Keratinocyte (primary cell): Measurements from ENCODE around the gene CREBL2. TPM values are rescaled to one million over a fixed set of nuclear protein-coding genes. Genes with fewer than 3 reads are reported as not detected.

Experiments used
- DNase-seq: peaks from one replicate; pipeline ENCODE4 v3.0.0-alpha.2; 2011; ENCODE audit warnings: low read depth, missing footprints, low spot score
- FAIRE-seq: peaks from 2 replicates; lab custom pipeline; 2011; peaks lifted over from hg19 to GRCh38; lab: Jason Lieb, UNC
- H2AFZ ChIP-seq: 2 replicates; pipeline ENCODE4 v1.6.0; 2012; ENCODE audit warnings: low read length, control low read depth, inconsistent platforms; ENCODE audit not compliant: control insufficient read depth
- H3K27ac ChIP-seq: 2 replicates; pipeline ENCODE4 v1.5.1; 2011; ENCODE audit warnings: low read length; ENCODE audit not compliant: control insufficient read depth, insufficient read depth
- H3K27me3 ChIP-seq: 3 replicates; pipeline ENCODE4 v1.6.0; 2011; ENCODE audit warnings: low read length; ENCODE audit not compliant: control insufficient read depth, insufficient read depth; ENCODE audit errors: extremely low read depth
- H3K36me3 ChIP-seq, 2 experiments: 2 replicates in 1 of 2; 3 replicates in 1 of 2; pipeline ENCODE4 v1.5.1; 2011; ENCODE audit warnings: low read length in 2 of 2, mild to moderate bottlenecking in 1 of 2; ENCODE audit not compliant: control insufficient read depth in 2 of 2, insufficient read depth in 2 of 2; ENCODE audit errors: extremely low read depth in 1 of 2
- H3K4me1 ChIP-seq: 3 replicates; pipeline ENCODE4 v1.5.1; 2011; ENCODE audit warnings: low read length; ENCODE audit not compliant: control insufficient read depth, insufficient read depth; ENCODE audit errors: extremely low read depth
- H3K4me2 ChIP-seq: 3 replicates; pipeline ENCODE4 v1.6.0; 2011; ENCODE audit warnings: low read depth, low read length; ENCODE audit not compliant: control insufficient read depth, insufficient read depth; ENCODE audit errors: extremely low read depth
- H3K4me3 ChIP-seq, 3 experiments: fragments of 200-600 bp in 1 of 3; sonication (generic) in 1 of 3; 2 replicates in 2 of 3; 3 replicates in 1 of 3; pipeline ENCODE4 v1.5.1; 2011 to 2016; ENCODE audit warnings: low read length in 3 of 3, mild to moderate bottlenecking in 3 of 3, control low read depth in 2 of 3, inconsistent platforms in 1 of 3, low read depth in 1 of 3, mixed read lengths in 1 of 3, mixed run types in 1 of 3, moderate library complexity in 1 of 3; ENCODE audit not compliant: control insufficient read depth in 2 of 3, insufficient read depth in 2 of 3; ENCODE audit errors: extremely low read depth in 1 of 3
- H3K79me2 ChIP-seq: 2 replicates; pipeline ENCODE4 v1.6.0; 2012; ENCODE audit warnings: low read length; ENCODE audit not compliant: control insufficient read depth, insufficient read depth
- H3K9ac ChIP-seq: 3 replicates; pipeline ENCODE4 v1.6.0; 2011; ENCODE audit warnings: low read length; ENCODE audit not compliant: control insufficient read depth, insufficient read depth; ENCODE audit errors: extremely low read depth
- H3K9me1 ChIP-seq: 3 replicates; pipeline ENCODE4 v1.6.0; 2011; ENCODE audit warnings: low read length; ENCODE audit not compliant: control insufficient read depth, insufficient read depth; ENCODE audit errors: extremely low read depth
- H3K9me3 ChIP-seq: 2 replicates; pipeline ENCODE4 v1.5.1; 2012; ENCODE audit warnings: low read depth, low read length; ENCODE audit not compliant: control insufficient read depth
- H4K20me1 ChIP-seq: 3 replicates; pipeline ENCODE4 v1.6.0; 2011; ENCODE audit warnings: low read length; ENCODE audit not compliant: control insufficient read depth, insufficient read depth; ENCODE audit errors: extremely low read depth
- CTCF ChIP-seq, 3 experiments: IDR thresholded peaks in 1 of 3; conservative IDR thresholded peaks in 1 of 3; optimal IDR thresholded peaks in 1 of 3; 2 replicates in 2 of 3; 3 replicates in 1 of 3; pipeline versions ENCODE3 to v1.5.1; 2011; ENCODE audit warnings: low read length in 3 of 3, mild to moderate bottlenecking in 3 of 3, moderate library complexity in 2 of 3, control low read depth in 1 of 3, inconsistent platforms in 1 of 3; ENCODE audit not compliant: insufficient read depth in 2 of 3; ENCODE audit errors: extremely low read depth in 1 of 3
- EZH2 ChIP-seq: IDR thresholded peaks from one replicate; pipeline ENCODE4 v1.6.1; 2012; ENCODE audit warnings: inconsistent platforms, mild to moderate bottlenecking, low read length, moderate library complexity
- dilution Hi-C: fragments of 300-500 bp; cut with MboI; formaldehyde crosslinking; loops from one replicate; pipeline ENCODE4 v1.7.0; 2020; ENCODE audit warnings: low sequenced_read_pairs; ENCODE audit not compliant: extremely low pct_ligation_motif_present
- polyA plus RNA-seq, 5 experiments: library from polyadenylated mRNA; depleted of rRNA in 3 of 5; stranded (reverse) in 3 of 5; stranded (forward) in 1 of 5; unstranded in 1 of 5; fragments of >200 nt; gene quantifications; 1 replicate in 1 of 5; 2 replicates in 3 of 5; 3 replicates in 1 of 5; pipeline versions ENCODE4 v1.2.1 to v1.2.3, GENCODE V29; 2011 to 2012; ENCODE audit warnings: missing spikeins in 2 of 5, low read depth in 1 of 5, low replicate concordance in 1 of 5

The CREBL2 gene
- polyA plus RNA-seq, 1 donor (not counting 4 experiments of a cell fraction or from before 2014, with no cell fraction given) = 15.8 TPM

- Histone ChIP-seq H4K20me1 (no peaks in the 10 kb centered on the region), H3K27me3 (no peaks in the 10 kb centered on the region), H3K4me1 (no peaks in the 10 kb centered on the region), H3K4me2 (no peak overlapping the region), H2AFZ (no peak overlapping the region), H3K36me3 (no peaks in the 10 kb centered on the region), H3K27ac (no peak overlapping the region), H3K4me3 (no peak overlapping the region), H3K79me2 (no peaks in the 10 kb centered on the region), H3K9me1 (no peaks in the 10 kb centered on the region), H3K9me3 (no peaks in the 10 kb centered on the region), H3K9ac (no peak overlapping the region)
- dilution Hi-C loops = no loop called here
- TF ChIP-seq EZH2 = no peak
- TF ChIP-seq CTCF (optimal IDR thresholded peaks at IDR 0.05 in 1 of 3, IDR thresholded peaks at IDR 0.05 in 1 of 3, conservative IDR thresholded peaks at IDR 0.05 in 1 of 3; ENCODE audit: extremely low read depth in 1 of 3, insufficient read depth in 2 of 3, low read length in 3 of 3) = no peak
- no peak for FAIRE-seq
- DNase-seq = no peak
These were observed 9.1 kb downstream of the CREBL2 start for GRCh38 chr12:12620730-12621315.

GRCh38 chr12:12622418-12622817 lies 10.7 kb downstream of the CREBL2 start:
- Histone ChIP-seq H3K4me2 (no peak overlapping the region), H3K27ac (no peak overlapping the region), H3K9ac (no peak overlapping the region), H3K9me1 (no peaks in the 10 kb centered on the region), H4K20me1 (no peaks in the 10 kb centered on the region), H3K9me3 (no peaks in the 10 kb centered on the region), H3K79me2 (no peaks in the 10 kb centered on the region), H3K36me3 (no peaks in the 10 kb centered on the region), H3K4me3 (no peak overlapping the region), H3K27me3 (no peaks in the 10 kb centered on the region), H3K4me1 (no peaks in the 10 kb centered on the region), H2AFZ (no peak overlapping the region)
- TF ChIP-seq EZH2 (no peak), CTCF (optimal IDR thresholded peaks at IDR 0.05 in 1 of 3, IDR thresholded peaks at IDR 0.05 in 1 of 3, conservative IDR thresholded peaks at IDR 0.05 in 1 of 3; ENCODE audit: extremely low read depth in 1 of 3, insufficient read depth in 2 of 3, low read length in 3 of 3) (no peak)
- no peak for DNase-seq
- no peak for FAIRE-seq
- dilution Hi-C loops = no loop called here
